CD4-positive, alpha-beta T cell treated with Interleukin-21 for 1 hour (primary cell): ENCODE measurements around the gene IQCK.

Experiments
- DNase-seq: peaks from one replicate; pipeline ENCODE4 v3.0.0-alpha.2; 2020

The IQCK gene

GRCh38 chr16:19841184-19841583, 123.1 kb downstream of the IQCK start:
- DNase-seq, result no peak

- no peak for DNase-seq
These were observed 124.5 kb downstream of the IQCK start for GRCh38 chr16:19842426-19843157.

GRCh38 chr16:19843371-19843770, 125.3 kb downstream of the IQCK start:
- no peak for DNase-seq

- no peak for DNase-seq
These were observed 127.0 kb downstream of the IQCK start for GRCh38 chr16:19844945-19845641.

GRCh38 chr16:19846436-19846835, 128.4 kb downstream of the IQCK start:
- DNase-seq, result no peak

GRCh38 chr16:19848756-19849155, 130.7 kb downstream of the IQCK start:
- DNase-seq, result no peak

GRCh38 chr16:19850131-19850817, 132.2 kb downstream of the IQCK start:
- no peak for DNase-seq

GRCh38 chr16:19851476-19851875, 133.4 kb downstream of the IQCK start:
- DNase-seq, result no peak

GRCh38 chr16:19853132-19853741, 135.2 kb downstream of the IQCK start:
- DNase-seq, result no peak

- DNase-seq, result no peak
These were observed 135.9 kb downstream of the IQCK start for GRCh38 chr16:19853742-19854542.

- DNase-seq, result no peak
These were observed 136.4 kb downstream of the IQCK start for GRCh38 chr16:19854543-19854876.

GRCh38 chr16:19856120-19856519, 138.0 kb downstream of the IQCK start:
- no peak for DNase-seq

- no peak for DNase-seq
These were observed 139.7 kb downstream of the IQCK start for GRCh38 chr16:19857593-19858339.

- DNase-seq, result no peak
These were observed 140.4 kb downstream of the IQCK start for GRCh38 chr16:19858340-19859018.

- no peak for DNase-seq
These were observed 141.1 kb downstream of the IQCK start for GRCh38 chr16:19859166-19859565.

GRCh38 chr16:19859603-19860002, 141.5 kb downstream of the IQCK start:
- DNase-seq, result no peak

- no peak for DNase-seq
These were observed 142.3 kb downstream of the IQCK start for GRCh38 chr16:19860166-19861041.

GRCh38 chr16:19861133-19861532, 143.1 kb downstream of the IQCK start:
- no peak for DNase-seq

- DNase-seq, result no peak
These were observed 143.8 kb downstream of the IQCK start for GRCh38 chr16:19861811-19862327.

- DNase-seq, result no peak
These were observed 145.9 kb downstream of the IQCK start for GRCh38 chr16:19863990-19864389.
